Transverse colon (tissue), 4 donors: Measurements from ENCODE around the gene KCNT1. TPM values are rescaled to one million over a fixed set of nuclear protein-coding genes. Genes with fewer than 3 reads are reported as not detected.

ENCODE experiments used
- DNase-seq: peaks from one replicate; pipeline ENCODE4 v3.0.0-alpha.2; 2019
- H3K27ac ChIP-seq, 4 donors: fragments of 200-600 bp; sonication (generic); 2 replicates each; pipeline ENCODE4 v1.5.1; 2016 to 2018; ENCODE audit warnings: inconsistent platforms in 4 of 4
- H3K27me3 ChIP-seq: fragments of 200-600 bp; sonication (generic); 2 replicates; pipeline ENCODE4 v1.5.1; 2017; ENCODE audit warnings: inconsistent platforms
- H3K36me3 ChIP-seq, 4 donors: fragments of 200-600 bp; sonication (generic); 2 replicates each; pipeline ENCODE4 v1.5.1; 2017 to 2019; ENCODE audit warnings: inconsistent platforms in 4 of 4
- H3K4me1 ChIP-seq, 4 donors: fragments of 200-600 bp; sonication (generic); 2 replicates each; pipeline ENCODE4 v1.5.1; 2017 to 2020; ENCODE audit warnings: inconsistent platforms in 4 of 4
- H3K4me3 ChIP-seq, 4 donors: fragments of 200-600 bp; sonication (generic); 1 replicate in 1 of 4; 2 replicates in 3 of 4; pipeline versions ENCODE4 v1.5.1 to v1.6.1; 2017 to 2019; ENCODE audit warnings: inconsistent platforms in 4 of 4
- H3K9me3 ChIP-seq, 2 donors: fragments of 200-600 bp; sonication (generic); 2 replicates each; pipeline ENCODE4 v1.5.1; 2017 to 2019; ENCODE audit warnings: inconsistent platforms in 2 of 2
- CTCF ChIP-seq, 5 experiments: fragments of 200-600 bp in 3 of 5; fragments of 450-650 bp in 2 of 5; sonication (generic) in 3 of 5; IDR thresholded peaks; 1 replicate in 2 of 5; 2 replicates in 3 of 5; pipeline ENCODE4 v1.5.1; 2016 to 2017; ENCODE audit warnings: antibody characterized with exemption in 5 of 5, inconsistent platforms in 3 of 5, mild to moderate bottlenecking in 2 of 5, moderate library complexity in 1 of 5
- EP300 ChIP-seq: sonication (generic); formaldehyde crosslinking; IDR thresholded peaks from one replicate; pipeline ENCODE4 v1.6.1; 2017; ENCODE audit warnings: antibody characterized with exemption, low read depth
- POLR2A ChIP-seq: fragments of 450-650 bp; IDR thresholded peaks from one replicate; pipeline ENCODE4 v1.6.1; 2016; ENCODE audit warnings: antibody characterized with exemption, mild to moderate bottlenecking, moderate library complexity
- POLR2AphosphoS5 ChIP-seq, 3 donors: sonication (generic); formaldehyde crosslinking; IDR thresholded peaks; one replicate each; pipeline ENCODE4 v1.6.1; 2016; ENCODE audit warnings: antibody characterized with exemption in 3 of 3
- WGBS, 2 donors: methylation state at CpG; one replicate each; pipeline ENCODE4 v1.1.5; 2018; ENCODE audit warnings: low coverage in 1 of 2; 5-methylcytosine and 5-hydroxymethylcytosine counted together
- in situ Hi-C, 4 donors: fragments of 200-750 bp; cut with MboI; loops; one replicate each; pipeline versions ENCODE4 v1.15.0 to v1.15.1; 2017; ENCODE audit warnings: low sequenced_read_pairs in 3 of 4, low pct_ligation_motif_present in 1 of 4, low pct_unique_long_range_greater_than_20kb in 1 of 4
- intact Hi-C: fragments of 100-400 bp; cut with DNase I; formaldehyde crosslinking; loops from one replicate; pipeline ENCODE4 v1.15.1; 2023; ENCODE audit warnings: low total_unique reads
- total RNA-seq, 4 donors: library from RNA; depleted of rRNA; stranded (reverse); fragments of >200 nt; gene quantifications; one replicate each; pipeline ENCODE4 v1.1.0, GENCODE V29; 2016

The KCNT1 gene
- total RNA-seq, 4 donors from 2014 or later: 0.14 TPM; not detected in 3

DNA sequence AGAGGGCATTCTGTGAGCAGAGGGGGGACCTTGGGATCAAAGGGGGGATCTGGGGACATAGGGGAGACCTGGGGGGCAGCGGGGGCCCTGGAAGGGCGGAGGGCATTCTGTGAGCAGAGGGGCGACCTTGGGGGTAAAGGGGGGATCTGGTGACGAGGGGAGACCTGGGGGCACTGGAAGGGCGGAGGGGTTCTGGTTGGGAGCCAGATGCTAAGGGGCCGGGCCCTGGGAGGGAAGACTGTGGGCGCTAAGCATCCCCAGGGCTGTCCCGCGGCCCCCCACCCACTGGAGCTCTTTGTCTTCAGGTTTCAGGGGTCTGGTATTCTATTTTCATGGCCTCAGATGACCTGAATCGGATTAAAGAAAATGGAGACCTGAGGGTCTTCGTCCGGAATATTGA is 38.1 kb upstream of the KCNT1 start:
- TF ChIP-seq POLR2A: no peak
- TF ChIP-seq POLR2AphosphoS5 (IDR thresholded peaks at IDR 0.05): no peak
- TF ChIP-seq EP300: no peak
- no peak for TF ChIP-seq CTCF (IDR thresholded peaks at IDR 0.05)
- Histone ChIP-seq H3K9me3 (no peaks in the 10 kb centered on the region), H3K27me3 (peaks cover 5% of the 10 kb centered on the region), H3K36me3 (no peaks in the 10 kb centered on the region), H3K4me3 (no peak overlapping the region), H3K4me1 (no peaks in the 10 kb centered on the region), H3K27ac (no peak overlapping the region)
- whole genome bisulfite sequencing, 2 donors: 75 to 80% methylated on average over 4 to 12 of the region's 12 CpGs
- DNase-seq: no peak
- intact Hi-C loops: loop anchor here (5.0 kb wide), 1 partner anchor 963 kb away; no protein-coding TSS in a partner anchor
- in situ Hi-C loops: no loop called here

DNA sequence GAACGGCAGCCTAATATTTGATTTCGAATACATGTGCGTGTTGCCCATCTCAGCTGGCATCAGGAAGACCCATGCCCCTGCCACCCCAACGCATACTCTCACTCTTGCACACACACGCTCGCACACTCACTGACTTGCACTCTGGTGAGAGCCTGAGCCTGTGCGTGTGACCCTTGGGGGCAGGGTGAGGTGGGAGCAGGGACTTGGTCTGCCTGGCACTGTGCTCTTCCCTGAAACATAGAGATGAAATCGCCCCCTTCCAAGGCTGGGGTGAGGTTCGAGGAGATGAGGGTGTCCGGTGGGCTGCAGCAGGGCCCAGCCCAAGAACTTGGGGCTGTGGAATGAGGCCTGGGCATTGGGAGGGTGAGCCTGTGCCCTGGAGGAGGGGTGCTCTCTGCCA is 37.7 kb upstream of the KCNT1 start:
- intact Hi-C loops: loop anchor here (5.0 kb wide), 1 partner anchor 963 kb away; no protein-coding TSS in a partner anchor
- H3K27me3 ChIP-seq: peaks cover 5% of the 10 kb centered on the region
- in situ Hi-C loops: no loop called here
- no peaks in the 10 kb centered on the region for H3K9me3 ChIP-seq
- WGBS, 2 donors: 67 to 88% methylated on average over 3 to 10 of the region's 10 CpGs
- H3K36me3 ChIP-seq: no peaks in the 10 kb centered on the region
- H3K27ac ChIP-seq: no peak overlapping the region
- TF ChIP-seq POLR2A (no peak), EP300 (no peak), POLR2AphosphoS5 (IDR thresholded peaks at IDR 0.05) (no peak), CTCF (IDR thresholded peaks at IDR 0.05) (no peak)
- DNase-seq: no peak
- no peak overlapping the region for H3K4me3 ChIP-seq
- H3K4me1 ChIP-seq: no peaks in the 10 kb centered on the region

DNA sequence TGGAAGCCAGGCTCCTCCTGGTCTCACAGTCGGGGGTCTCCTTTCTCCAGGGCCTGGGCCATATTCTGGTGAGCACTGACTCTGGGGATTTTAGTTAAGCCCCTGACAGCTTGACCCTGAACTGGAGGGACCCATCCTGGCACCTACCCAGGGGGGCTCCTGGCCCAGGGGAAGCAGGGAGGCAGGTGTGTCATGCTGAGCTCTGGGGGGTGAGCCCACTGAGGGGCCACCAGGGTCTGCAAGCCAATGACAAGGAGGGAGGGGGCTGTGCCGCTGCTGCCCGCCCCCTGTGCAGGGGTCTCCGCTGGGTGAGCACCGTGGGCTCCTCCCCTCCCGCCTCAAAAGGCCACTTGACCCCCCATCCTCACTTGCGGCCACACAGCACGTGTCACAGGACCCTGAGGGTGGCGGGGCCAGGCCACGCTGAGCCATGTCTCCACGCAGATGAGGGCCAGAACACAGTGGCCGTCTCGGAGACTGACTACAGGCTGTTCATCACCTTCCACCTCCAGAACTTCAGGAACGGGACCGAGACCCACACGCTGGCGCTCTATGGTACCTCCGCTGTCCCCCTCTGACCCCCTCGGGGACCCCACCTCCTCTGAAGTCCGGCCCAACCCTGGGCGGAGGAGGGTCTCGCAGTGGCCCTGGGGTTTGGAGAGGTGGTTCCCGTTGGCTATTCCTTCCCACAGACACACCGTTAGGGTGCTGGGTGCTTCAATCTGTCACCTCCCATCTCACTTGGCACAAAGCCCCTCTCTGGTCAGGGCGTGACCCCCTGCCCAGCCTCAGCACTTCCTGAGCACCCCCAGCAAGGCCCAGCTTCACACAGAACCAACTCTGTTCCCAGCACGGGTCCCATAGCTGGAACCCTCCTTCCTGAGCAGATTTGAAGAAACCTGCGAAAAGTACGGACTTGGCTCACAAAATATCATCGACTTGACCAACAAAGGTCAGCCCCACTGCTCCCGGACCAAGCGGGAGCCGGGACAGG is 36.9 kb upstream of the KCNT1 start:
- Histone ChIP-seq H3K4me3 (no peak overlapping the region), H3K4me1 (no peaks in the 10 kb centered on the region), H3K27ac (no peak overlapping the region), H3K9me3 (no peaks in the 10 kb centered on the region), H3K36me3 (no peaks in the 10 kb centered on the region), H3K27me3 (peaks cover 5% of the 10 kb centered on the region)
- intact Hi-C loops: loop anchor here (5.0 kb wide), 1 partner anchor 962 kb away; no protein-coding TSS in a partner anchor
- TF ChIP-seq POLR2AphosphoS5 (IDR thresholded peaks at IDR 0.05): no peak
- no peak for TF ChIP-seq CTCF (IDR thresholded peaks at IDR 0.05)
- TF ChIP-seq POLR2A: no peak
- no peak for TF ChIP-seq EP300
- WGBS, 2 donors: 67 to 80% methylated on average over 1 to 29 of the region's 32 CpGs
- in situ Hi-C loops: no loop called here
- DNase-seq: no peak

DNA sequence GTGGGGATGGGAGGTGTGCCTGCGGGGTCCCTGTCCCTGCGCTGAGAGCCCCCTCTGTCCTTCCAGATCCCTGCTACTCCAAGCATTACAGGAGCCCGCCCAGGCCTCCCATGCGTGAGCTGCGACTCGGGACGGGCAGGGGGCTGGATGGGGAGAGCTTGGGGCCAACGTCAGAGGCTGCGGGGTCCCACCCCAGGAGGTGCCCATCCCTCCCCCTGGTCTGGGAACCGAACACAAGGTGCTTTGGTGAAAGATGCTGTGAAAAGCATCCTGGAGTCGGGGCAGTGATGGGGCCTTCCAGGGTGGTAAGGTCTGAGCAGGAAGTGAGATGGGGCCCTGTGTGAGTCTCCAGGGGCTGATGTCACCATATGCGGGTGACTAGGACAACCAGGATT is 36.2 kb upstream of the KCNT1 start:
- intact Hi-C loops: no loop called here
- no peak for DNase-seq
- no peaks in the 10 kb centered on the region for H3K36me3 ChIP-seq
- no peaks in the 10 kb centered on the region for H3K9me3 ChIP-seq
- 76% methylated on average over 12 of the region's 12 CpGs; no CpG with 5 or more reads in 1 of the 2 donors for WGBS, 2 donors
- in situ Hi-C loops: no loop called here
- peaks cover 5% of the 10 kb centered on the region for H3K27me3 ChIP-seq
- no peak overlapping the region for H3K27ac ChIP-seq
- H3K4me3 ChIP-seq: no peak overlapping the region
- TF ChIP-seq CTCF (IDR thresholded peaks at IDR 0.05) (no peak), EP300 (no peak), POLR2AphosphoS5 (IDR thresholded peaks at IDR 0.05) (no peak), POLR2A (no peak)
- no peaks in the 10 kb centered on the region for H3K4me1 ChIP-seq
